Neuron (in vitro differentiated cells): ENCODE data around the gene NANOG.
"Not testable (repeated sequence)": the region's sequence is repeated elsewhere in the genome, so short reads cannot be mapped to it uniquely, and the experiment has no call there.

Experiments used
- H2AFZ ChIP-seq: one replicate; pipeline ENCODE4 v1.6.1; 2013; ENCODE audit warnings: low read depth, mild to moderate bottlenecking, inconsistent platforms, low read length, moderate library complexity
- H3K27me3 ChIP-seq: one replicate; pipeline ENCODE4 v1.6.1; 2013; ENCODE audit warnings: low read length; ENCODE audit not compliant: insufficient read depth
- H3K36me3 ChIP-seq: one replicate; pipeline ENCODE4 v1.6.1; 2013; ENCODE audit warnings: low read length; ENCODE audit not compliant: insufficient read depth
- H3K4me1 ChIP-seq: one replicate; pipeline ENCODE4 v1.6.1; 2013; ENCODE audit warnings: low read length; ENCODE audit not compliant: insufficient read depth
- H3K4me3 ChIP-seq: 2 replicates; pipeline ENCODE4 v1.5.1; 2013; ENCODE audit warnings: mild to moderate bottlenecking, low read length, moderate library complexity
- H3K9me3 ChIP-seq: one replicate; pipeline ENCODE4 v1.6.1; 2013; ENCODE audit warnings: low read length

The NANOG gene

GRCh38 chr12:7848098-7848422, 58.9 kb downstream of the NANOG start:
- H3K4me1 ChIP-seq, H3K4me3 ChIP-seq, H3K9me3 ChIP-seq, H3K27me3 ChIP-seq, H3K36me3 ChIP-seq, H2AFZ ChIP-seq: not testable (repeated sequence)
